ENCODE data around the gene TRAF5.
"Not testable (repeated sequence)": the region's sequence is repeated elsewhere in the genome, so short reads cannot be mapped to it uniquely, and the experiment has no call there.

The TRAF5 gene

DNA sequence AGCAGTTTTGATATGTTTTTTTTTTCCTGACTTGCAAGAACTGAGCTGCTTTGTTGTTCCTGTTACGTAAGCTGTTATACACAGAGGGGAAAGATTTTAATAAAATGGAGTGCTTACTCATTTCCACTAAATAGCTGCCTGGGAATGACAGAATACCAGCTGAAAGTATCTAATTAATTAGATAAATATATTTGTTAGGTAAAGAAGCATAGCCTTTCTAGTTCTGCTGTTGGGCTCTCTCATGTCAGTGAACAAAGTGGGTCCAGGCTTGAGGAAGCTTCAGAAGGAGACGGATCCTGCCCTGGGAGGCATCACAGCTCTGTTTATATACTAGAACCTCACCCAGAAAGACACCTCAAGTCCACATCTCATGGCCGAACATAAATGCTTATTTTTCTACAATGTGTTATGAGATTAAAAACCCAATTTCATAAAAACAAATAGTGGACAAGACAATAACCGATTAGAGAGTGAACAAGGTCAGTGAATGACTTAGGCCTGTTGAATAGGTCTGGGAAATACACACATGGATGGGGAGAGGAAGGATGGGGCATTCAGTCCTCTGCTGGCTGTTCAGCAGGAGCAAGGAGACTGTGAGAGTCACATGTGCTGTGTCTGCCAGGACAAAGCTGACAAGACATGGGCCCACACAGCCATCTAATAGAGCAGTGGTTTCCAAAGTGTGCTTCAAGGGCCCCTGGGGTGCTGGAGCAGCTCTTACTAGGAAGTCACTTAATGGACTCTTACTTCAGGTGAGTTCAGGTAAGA lies 20.6 kb downstream of the TRAF5 start:
- DNase-seq = no peak

DNA sequence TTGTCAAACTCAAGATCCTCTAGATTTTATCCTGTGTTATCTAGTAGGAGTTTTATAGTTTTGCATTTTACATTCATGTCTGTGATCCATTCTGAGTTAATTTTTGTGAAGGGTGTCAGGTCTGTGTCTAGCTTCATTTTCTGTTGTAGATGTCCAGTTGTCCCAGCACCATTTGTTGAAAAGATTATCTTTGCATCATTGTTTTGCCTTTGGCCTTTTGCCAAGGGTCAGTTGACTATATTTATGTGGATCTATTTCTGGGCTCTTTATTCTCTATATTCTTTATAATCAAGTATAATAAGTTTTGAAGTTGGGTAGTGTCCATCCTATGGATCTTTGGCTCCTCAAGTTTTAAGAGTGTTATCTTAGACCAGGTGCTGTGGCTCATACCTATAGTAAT lies 21.9 kb downstream of the TRAF5 start:
- no peak for DNase-seq

DNA sequence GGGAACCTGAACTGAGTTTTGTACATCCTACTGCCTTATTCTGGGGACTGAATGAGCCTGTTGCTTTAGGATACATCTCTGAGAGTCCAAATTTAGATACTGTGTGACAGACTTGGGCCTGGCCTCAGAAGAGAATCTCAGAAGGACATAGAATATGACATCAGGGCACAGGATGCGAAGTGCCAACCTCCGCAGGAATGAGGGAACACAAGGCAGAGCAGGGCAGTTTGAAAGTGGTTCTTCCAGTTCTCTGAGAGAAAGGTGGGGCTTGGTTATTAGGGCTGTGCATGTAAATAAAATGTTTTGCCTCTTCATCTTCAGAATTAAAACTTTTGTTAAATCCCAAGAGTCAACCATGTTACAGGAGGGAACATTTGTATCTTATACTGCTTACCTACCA lies 23.1 kb downstream of the TRAF5 start:
- no peak for DNase-seq

DNA sequence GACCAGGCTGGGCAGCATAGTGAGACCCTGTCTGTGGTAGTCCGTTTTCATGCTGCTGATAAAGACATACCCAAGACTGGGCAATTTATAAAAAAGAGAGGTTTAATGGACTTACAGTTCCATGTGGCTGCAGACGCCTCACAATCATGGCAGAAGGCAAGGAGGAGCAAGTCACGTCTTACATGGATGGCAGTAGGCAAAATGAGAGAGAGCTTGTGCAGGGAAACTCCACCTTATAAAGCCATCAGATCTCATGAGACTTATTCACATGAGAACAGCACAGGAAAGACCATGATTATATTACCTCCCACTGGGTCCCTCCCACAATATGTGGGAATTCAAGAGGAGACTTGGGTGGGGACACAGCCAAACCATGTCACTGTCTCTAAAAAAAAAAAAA lies 25.4 kb downstream of the TRAF5 start:
- DNase-seq = not testable (repeated sequence)

DNA sequence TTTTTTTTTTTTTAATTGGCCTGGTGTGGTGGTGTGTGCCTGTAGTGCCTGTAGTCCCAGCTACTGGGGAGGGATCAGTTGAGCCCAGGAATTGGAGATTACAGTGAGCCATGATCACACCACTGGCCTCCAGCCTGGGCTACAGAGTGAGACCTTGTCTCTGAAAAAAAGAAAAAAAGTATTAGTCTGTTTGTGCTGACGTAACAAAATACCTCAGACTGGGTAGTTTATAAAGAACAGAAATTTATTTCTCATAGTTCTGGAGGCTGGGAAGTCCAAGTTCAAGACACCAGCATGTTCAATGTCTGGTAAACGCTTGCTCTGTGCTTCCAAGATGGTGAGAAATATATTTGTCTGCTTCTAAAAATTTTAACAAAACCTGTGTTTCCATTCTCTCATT lies 25.8 kb downstream of the TRAF5 start:
- no peak for DNase-seq

DNA sequence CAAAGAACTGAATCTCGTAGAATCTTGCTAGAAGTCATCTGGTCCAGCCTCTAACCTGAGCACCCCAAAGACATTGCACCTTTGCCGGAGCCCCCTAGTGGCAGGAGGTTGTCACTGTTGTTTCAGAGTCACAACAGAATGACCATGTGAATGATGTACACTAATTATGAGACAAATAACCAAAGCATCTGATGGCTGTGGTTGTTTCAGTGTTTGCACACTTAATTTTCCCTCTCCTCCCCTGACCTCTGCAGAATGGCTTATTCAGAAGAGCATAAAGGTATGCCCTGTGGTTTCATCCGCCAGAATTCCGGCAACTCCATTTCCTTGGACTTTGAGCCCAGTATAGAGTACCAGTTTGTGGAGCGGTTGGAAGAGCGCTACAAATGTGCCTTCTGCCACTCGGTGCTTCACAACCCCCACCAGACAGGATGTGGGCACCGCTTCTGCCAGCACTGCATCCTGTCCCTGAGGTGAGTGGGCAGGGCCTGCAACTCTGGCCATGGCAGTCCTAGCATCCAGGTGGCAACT lies 26.4 kb downstream of the TRAF5 start:
- DNase-seq = peak; percentile 11 to 29

DNA sequence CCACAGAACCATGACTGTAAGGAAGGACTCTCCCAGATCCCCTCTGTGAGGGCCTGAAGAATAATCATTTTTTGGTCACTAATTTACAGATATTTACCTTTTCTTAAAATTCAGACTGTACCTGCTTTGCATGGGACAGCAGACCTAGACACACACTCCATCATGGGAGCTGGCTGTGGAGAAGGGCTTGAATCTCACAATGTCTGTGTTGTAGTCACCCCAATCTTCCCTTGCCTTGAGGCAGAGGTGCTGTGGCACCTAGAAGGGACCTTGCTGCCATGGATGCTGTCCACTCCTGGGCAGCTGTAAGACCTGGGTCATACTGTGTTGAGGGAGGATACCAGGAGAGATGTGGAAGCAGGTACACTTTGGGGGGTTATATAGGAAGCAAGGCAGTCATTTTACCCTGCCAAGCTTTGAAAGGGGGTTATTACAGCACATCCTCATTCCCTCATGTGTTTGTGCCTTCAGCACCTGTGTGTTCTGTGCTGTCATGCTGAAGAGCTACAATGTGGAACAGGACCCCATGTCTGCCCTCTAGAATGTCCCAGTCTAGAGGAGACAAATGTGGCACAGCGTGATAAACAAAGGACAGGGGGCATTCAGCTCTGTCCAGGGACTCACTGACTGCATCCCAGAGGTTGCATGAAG lies 27.1 kb downstream of the TRAF5 start:
- no peak for DNase-seq

DNA sequence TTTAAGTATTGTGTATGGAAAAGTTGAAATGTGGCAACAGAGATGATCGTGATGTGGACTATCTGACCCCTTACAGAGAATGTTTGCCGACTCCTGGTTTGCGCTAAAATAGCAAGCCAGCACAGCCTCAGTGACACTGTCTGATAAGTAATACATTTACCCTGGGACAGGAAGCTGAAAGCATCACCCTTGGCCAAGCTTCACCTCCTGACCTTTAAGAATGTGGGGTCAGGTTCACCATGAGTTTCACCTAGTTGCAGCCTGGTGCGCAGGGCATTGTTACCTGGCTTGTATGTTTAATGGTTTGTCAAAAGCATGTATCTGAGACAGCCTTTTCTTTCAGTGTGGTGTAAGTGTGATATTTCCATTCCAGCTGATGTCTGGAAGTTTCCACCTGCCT lies 29.2 kb downstream of the TRAF5 start:
- no peak for DNase-seq

DNA sequence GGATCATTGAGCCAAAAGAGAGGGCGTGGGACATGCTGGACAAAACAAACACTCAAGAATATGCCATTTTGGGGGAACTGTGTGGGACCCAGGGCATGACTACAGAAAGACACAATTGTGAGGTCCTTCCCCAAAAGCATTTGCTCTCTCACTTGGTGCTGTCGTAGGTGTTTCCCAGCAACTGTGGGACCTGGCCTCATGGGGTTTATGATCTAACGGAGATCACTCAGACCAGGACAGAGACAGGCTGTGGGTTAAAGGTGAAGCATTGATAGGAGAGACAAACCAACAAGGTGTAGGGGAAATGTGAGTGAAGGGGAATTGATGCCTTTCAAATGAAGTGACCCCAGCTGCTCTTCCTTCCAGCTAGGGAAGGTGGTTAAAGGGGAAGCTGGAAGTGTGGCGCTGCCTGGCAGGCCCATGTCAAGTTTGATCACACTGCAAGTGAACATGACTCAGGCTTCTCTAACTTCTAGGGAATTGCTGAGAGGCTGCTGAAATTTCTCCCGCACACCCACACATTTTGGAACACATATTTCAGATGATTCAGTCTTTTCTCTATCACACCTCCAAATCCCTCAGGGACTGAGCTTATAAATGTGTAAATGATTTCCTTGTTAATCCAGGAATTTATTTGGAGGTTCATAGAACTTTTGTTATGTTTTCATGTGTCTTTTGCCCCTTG lies 30.2 kb downstream of the TRAF5 start:
- no peak for DNase-seq

DNA sequence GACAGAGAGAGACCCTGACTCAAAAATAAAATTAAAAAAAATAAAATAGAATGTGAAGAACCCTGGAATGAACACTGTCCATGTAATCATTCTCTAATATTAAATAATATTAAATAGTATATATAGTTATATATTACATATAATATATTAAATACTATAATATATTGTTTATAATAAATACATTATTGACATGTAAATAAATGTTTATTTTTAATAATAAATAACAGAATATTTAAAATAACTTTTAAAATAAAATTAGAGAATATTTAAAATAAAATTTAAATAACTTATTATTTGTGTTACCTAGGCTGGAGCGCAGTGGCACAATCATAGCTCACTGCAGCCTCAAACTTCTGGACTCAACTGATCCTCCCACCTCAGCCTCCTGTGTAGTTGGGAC lies 32.1 kb downstream of the TRAF5 start:
- no peak for DNase-seq

DNA sequence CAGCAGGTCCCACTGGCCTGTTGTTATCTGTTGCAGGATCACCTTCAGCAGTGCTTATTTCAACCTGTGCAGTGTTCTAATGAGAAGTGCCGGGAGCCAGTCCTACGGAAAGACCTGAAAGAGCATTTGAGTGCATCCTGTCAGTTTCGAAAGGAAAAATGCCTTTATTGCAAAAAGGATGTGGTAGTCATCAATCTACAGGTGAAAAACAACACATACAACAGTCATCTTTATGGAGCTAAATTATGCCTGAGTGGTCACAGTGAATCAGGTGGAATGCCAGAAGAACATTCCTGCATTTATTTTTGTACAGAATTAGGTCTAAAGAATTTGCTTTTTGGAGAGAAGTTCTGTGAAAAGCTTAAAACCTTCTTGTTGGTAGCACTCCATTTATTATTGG lies 33.2 kb downstream of the TRAF5 start:
- no peak for DNase-seq

DNA sequence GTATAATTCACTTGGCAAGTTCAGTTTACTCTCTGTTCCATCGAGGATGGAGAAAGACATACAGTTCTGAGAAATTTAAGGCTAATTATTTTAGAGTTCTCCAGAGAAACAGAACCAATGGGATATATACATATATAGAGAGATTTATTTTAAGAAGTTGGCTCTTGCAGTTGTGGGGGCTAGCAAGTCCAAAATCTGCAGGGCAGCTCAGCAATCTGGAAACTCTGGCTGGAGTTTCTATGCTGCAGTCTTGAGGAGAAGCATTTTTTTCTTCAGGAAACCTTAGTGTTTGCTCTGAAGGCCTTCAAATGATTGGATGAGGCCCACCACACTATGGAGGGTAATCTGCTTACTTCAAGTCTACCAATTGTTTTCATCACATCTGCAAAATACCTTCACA lies 34.6 kb downstream of the TRAF5 start:
- no peak for DNase-seq

DNA sequence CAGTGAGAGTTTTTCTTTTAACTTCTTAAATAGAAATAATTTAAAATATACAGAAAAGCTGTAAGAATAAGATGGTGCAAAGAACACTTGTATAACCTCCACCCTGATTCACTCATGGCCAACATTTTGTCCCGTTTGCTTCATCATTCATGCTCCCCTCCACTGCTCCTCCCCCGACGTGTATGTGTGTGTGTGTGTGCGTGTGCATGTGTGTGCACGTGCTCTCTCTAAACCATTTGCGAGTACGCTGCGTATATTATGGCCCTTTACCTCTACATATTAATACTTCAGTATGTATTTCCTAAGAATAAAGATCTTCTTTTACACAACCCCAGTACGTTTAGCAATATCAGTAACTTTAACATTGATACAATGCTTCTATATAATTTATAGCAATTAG lies 43.0 kb downstream of the TRAF5 start:
- no peak for DNase-seq

DNA sequence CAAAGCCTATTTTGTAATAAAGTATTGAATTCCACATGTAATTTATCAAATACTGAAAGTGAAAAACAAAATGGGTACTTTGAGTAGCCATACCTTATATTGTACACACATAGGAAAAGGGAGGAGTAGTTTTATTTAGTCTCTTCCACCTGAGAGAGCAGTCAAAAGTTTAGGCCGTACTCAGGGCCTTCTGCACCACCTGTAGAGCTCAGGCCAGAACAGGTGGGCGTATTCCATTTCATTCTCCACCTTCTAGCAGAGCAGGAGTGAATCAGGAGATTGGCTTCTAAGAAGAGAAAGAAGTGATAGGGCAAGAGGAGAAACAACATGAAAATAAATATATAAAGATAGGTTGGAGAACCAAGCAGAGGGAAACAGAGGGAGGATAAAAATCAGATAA lies 44.0 kb downstream of the TRAF5 start:
- DNase-seq = no peak

DNA sequence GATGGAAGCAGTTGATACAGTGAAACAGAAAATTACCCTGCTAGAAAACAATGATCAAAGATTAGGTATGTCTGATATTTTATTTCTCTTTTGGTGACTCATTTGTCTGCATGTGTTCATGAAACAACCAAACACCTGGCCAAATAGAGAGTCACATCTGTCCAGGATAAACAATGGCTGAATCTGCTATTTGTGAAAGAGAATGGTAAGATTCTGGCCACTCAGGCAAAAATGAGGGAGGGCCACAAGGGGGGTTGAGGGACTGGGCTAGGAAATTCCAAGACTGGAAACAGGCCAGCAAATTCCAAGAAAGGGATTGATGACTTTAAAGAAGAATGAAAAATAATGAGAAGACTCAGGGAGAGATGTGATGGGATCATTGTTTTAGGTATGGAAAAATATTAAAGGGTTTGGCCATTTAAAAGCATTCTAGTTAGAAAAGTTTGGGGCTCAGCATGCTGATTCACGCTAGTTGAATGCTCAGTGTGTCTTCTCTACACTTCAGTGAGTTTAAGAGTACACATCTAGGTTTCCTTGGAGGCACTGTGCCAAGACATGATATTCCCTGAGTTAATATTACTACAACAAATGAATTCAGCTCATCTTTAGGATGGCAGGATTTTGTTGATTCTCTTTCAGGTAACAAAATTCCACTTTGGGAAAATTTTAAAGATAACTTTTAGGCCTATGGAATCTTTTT lies 44.9 kb downstream of the TRAF5 start:
- DNase-seq = peak; percentile 11 to 37

DNA sequence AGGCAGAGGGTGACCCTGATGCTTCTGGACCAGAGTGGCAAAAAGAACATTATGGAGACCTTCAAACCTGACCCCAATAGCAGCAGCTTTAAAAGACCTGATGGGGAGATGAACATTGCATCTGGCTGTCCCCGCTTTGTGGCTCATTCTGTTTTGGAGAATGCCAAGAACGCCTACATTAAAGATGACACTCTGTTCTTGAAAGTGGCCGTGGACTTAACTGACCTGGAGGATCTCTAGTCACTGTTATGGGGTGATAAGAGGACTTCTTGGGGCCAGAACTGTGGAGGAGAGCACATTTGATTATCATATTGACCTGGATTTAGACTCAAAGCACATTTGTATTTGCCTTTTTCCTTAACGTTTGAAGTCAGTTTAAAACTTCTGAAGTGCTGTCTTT lies 45.8 kb downstream of the TRAF5 start:
- DNase-seq = no peak

DNA sequence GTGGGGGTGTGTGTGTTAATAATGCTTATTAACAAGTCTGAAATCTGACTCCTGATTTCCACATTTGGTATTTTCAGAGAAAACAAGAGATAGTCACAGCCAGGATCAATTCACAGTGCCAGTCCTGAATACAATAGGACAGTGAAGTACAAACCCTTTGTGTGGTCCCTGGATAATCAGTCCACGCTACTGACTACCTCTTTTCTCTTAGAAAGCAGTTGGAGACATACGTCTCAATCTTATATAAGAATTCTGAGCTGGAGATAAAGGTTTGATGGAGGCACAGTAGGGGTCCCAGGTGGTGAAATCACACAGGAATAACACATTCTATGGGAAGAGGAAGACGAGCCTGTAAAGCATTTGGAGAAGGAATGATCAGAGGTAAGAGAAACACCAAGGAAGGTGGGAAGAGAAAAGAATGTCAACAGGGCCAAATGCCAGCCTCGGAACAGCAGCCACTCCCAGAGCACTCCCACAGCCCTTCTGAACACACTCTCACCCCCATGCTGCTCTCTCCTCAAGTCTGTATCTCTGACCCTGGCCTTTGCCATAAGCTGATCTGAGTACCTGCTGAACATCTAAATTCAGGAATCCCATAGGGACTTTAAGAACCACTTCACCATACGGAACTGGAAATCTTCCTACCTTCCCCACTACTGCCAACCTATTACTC lies 48.6 kb downstream of the TRAF5 start:
- no peak for DNase-seq

DNA sequence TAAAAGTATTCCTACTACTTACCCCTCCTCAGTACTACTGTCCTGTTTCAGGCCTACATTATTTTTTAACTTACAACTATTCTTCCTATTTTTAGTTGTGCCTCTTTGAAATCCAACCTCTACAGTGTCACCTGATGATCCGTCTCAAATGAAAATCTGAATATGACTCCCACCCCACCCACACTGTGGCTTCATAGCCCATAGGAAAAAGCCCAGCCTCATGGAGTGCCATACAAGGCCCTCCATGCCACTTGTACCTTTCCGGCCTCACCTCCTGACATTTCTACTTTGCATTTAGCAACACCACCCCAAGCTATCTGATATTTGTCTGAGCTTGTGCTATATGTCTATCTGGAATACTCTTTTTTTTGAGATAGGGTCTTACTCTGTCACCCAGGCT lies 49.3 kb downstream of the TRAF5 start:
- no peak for DNase-seq

DNA sequence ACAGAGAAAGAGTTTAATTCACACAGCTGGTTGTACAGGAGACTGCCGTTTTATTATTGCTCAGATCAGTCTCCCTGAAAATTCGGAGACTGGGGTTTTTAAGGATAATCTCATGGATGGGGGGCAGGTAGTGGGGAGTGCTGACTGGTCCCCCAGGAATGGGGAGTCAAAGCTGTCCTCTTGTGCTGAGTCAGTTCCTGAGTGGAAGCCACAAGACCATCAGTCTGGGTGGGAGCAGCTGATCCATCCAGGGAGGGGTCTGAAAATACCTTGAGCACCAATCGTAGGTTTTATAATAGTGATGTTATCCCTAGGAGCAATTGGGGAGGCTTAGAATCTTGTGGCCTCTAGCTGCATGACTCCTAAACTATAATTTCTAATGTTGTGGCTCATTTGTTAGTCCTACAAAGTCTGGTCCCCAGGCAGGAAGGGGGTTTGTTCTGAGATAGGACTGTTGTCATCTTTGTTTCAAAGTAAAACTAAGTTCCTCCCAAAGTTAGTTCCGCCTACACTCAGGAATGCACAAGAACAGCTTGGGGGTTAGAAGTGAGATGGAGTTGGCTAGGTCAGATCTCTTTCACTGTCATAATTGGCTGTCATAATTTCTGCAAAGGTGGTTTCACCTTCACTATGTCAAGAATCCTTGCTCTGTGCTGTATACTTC lies 50.3 kb downstream of the TRAF5 start:
- DNase-seq = no peak

DNA sequence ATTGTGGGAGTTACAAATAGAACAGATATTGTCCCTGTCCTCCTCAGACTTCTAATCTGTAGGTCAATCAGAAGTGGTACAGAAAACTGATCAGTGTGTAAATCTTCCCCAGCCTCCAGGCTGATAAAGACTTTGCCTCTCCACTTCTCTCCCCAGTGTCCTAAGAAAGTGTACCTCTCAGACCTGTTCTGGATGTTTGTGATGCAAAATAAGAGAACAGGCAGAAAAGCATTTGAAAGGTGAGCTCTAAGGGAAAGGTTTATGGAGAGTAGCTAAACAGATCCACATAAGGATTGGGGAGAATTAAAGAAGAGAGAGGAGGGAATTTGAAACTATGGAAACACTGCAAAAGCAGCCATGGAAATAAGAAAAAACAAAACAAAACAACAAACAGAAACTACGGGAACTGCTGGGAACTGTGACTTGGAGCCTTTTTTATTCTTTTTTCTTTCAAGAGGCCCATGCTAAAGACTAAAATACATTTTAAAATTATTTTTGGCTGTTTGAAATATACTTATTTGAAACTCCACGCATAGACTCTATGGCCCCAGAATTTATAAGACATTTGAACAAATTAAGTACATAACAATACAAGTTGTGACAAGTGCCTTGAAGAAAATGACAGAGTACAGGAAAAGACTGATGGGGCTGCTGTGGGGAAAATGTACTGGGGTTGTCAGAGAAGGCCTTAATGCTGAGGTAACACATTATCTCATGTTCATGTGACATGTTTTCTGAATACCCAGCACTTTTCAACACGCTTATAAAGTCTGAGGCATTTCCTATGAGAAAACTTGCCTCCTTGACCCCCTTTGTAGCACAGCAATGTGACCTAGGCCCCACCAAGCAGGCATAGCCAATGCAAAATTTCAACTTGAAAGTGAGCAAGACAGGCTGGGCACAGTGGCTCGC lies 51.2 kb downstream of the TRAF5 start:
- DNase-seq = no peak

DNA sequence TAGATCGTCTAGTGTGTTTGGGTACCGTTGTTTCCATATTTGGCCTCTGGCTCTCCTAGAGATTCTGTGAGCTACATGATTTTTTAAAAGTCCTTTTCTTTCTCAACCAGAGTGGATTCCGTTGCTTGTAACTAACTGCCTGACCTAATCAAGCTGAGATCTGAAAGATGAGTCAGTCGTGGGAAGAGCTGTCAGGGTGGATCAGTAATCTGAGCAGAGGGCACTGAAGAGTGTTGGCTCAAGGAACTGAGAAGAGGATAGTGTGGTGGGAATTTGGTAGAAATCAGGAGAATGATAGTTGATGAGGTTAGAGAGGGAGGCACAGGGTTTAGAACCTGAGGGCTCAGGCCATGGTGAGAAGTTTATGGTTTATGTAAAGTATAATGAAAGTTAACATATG lies 52.2 kb downstream of the TRAF5 start:
- DNase-seq = no peak

Data from SHP77 (cell line).